ENCODE measurements around the gene KLHL18.
"Not testable (repeated sequence)": the region's sequence is repeated elsewhere in the genome, so short reads cannot be mapped to it uniquely, and the experiment has no call there.

Gene KLHL18

DNA sequence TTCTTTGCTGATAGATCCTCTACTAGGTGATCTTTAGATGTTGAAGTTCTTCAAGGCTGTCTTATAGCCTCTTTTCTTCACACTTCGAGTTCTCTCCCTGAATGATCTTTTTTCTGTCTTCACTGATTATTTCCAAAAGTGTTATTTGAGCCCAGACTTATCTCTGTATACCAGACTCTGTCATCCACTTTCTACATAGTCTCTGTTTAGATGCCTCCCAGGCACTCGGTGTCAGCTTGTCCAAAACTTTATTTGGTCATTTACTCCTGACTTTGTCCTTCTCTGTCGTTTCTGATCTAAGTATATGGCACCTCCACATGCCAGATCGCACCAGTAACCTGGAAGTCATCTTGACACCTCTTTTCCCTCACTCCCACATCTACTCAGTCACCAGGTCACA lies 27.6 kb downstream of the KLHL18 start:
- DNase-seq (ENCODE audit: extremely low read depth in 1 of 2, low read depth in 1 of 2) = no peak

DNA sequence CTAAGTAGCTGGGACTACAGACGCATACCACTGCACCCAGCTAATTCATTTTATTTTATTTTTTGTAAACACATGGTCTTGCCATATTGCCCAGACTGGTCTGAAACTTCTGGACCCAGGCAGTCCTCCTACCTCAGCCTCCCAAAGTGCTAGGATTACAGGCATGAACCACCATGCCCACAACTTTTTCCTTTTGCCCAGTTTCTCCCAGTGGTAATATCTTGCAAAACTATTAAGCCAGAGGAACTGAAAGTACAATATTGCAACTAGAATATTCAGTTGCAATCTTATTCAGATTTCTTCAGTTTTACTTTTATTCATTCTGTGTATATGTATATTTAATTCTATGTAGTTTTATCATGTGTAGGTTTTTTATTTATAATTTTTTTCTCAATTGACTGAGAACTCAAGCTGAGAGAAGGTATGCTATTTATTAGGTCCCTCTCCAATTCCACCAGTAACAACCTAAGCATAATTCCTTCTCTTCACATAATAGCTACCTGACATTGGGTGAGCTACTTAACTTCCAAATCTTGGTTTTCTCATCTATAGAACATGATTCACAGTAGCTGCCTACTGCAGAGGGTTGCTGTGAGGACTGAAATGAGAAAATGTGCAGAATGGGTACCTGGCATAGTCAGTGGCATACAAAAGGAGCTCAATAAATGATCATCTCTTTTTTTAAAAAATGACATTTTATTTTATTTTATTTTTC lies 30.8 kb downstream of the KLHL18 start:
- no peak for DNase-seq (ENCODE audit: extremely low read depth in 1 of 2, low read depth in 1 of 2)

GRCh38 chr3:47314056-47314764 lies 31.5 kb downstream of the KLHL18 start:
- DNase-seq (ENCODE audit: extremely low read depth in 1 of 2, low read depth in 1 of 2) = no peak

GRCh38 chr3:47315069-47315647 lies 32.4 kb downstream of the KLHL18 start:
- no peak for DNase-seq (ENCODE audit: extremely low read depth in 1 of 2, low read depth in 1 of 2)

- not testable (repeated sequence) for DNase-seq (ENCODE audit: extremely low read depth in 1 of 2, low read depth in 1 of 2)
Measured at GRCh38 chr3:47316151-47316550, 33.4 kb downstream of the KLHL18 start.

GRCh38 chr3:47318916-47319315 lies 36.2 kb downstream of the KLHL18 start:
- DNase-seq (ENCODE audit: extremely low read depth in 1 of 2, low read depth in 1 of 2) = no peak

- DNase-seq (ENCODE audit: extremely low read depth in 1 of 2, low read depth in 1 of 2) = no peak
Measured at GRCh38 chr3:47319956-47320355, 37.2 kb downstream of the KLHL18 start.

DNA sequence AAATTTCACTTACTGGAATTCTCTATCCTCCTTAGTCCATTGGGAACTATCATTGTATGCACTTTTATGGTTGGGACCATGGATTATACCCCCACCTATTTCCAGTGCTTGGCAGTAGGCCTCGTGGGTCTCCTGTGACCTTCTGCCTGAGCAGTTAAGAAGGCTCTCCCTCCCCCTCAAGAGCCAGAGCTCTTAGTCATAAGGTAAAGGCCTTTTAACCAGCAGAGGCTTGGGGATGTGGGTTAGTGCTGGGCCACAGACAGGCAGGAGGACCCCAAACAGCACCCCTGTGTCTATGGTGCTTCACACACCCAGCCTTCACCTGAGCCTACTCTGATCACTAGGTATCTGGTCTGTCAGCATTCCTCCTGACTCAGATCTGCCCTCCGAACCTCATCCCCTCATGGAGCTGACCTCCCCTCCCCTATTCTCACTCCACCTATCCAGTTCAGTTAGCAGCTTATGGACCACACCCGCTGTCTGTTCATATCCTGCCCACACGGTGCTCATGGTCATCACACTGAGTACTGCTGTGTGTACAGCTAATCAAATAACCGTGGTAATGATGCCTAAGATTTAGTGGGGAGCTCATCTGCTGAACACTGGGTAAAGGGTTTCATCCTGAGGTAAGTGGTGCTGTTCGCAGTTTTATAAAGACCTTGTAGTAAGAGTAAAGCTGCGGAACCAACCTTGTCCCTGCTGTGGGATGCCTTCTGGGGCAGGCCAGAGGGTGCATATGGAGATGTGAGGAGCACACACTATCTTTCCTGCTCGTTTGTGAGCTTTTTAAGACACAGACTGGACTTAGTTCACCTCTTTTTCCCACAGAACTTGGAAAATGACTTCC lies 40.9 kb downstream of the KLHL18 start:
- no peak for DNase-seq (ENCODE audit: extremely low read depth in 1 of 2, low read depth in 1 of 2)

DNA sequence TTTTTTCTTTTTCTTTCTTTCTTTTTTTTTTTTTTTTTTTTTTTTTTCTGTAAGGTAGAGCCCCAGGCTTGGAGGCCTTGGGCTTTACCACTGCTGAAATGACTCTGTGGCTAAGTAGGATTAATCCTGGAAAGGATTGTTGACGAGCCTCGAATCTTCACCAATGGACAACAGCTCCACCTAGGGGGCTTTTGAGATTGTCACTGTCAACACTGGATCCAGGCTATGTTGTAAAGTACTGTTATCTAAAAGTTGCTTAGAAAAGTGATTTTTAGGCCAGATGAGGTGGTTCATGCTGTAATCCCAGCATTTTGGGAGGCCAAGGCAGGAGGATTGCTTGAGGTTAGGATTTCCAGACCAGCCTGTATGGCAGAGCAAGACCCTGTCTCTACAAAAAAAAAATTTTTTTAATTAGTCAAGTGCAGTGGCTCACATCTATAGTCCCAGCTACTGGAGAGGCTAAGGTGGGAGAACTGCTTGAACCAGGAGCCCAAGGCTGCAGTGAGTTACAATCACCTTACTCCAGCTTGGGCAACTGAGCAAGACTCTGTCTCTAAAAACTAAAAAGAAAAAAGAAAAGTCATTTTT lies 41.6 kb downstream of the KLHL18 start:
- peak; percentile 4 to 10 for DNase-seq (ENCODE audit: extremely low read depth in 1 of 2, low read depth in 1 of 2)

DNA sequence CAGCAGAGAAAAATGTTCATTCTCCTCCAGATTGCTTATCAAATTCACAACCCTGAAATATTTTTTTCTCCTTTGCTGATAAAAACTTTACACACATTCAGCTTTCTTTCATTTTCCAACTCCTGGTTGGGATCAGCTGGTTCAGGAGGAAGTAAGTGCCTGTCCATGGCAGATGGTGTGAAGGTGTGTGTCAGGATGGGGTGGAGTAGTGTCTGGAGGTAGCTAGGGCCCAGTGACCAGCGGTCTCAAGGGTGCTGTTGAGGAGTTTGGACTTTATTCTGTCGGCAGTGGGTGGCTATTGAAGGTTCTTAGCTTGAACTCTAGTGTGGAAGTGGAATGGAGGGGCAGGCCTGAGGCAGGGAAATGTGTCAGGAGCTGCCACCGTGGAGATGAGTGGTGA lies 51.2 kb downstream of the KLHL18 start:
- DNase-seq (ENCODE audit: extremely low read depth in 1 of 2, low read depth in 1 of 2) = no peak

- no peak for DNase-seq (ENCODE audit: extremely low read depth in 1 of 2, low read depth in 1 of 2)
Measured at GRCh38 chr3:47337656-47338055, 54.9 kb downstream of the KLHL18 start.

- DNase-seq (ENCODE audit: extremely low read depth in 1 of 2, low read depth in 1 of 2) = no peak
Measured at GRCh38 chr3:47339951-47340350, 57.2 kb downstream of the KLHL18 start.

DNA sequence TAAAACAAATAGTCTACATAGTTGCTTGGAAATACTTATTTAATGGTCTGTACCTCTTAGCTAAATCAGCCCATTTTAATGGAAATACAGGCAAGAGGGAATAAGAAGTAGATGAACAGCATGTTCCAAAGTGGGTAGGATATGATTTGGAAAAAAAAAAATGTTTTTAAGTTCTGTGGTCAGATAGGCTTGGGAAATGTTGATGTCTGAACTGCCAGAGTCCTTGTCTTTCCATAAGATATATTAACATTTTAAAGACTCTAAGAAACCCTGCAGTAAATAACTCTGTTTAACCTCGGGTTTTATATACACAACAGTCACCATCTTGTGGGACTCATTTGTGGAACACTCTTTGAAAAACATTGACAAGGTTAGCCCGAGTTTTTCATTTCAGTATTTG lies 58.1 kb downstream of the KLHL18 start:
- no peak for DNase-seq (ENCODE audit: extremely low read depth in 1 of 2, low read depth in 1 of 2)

- no peak for DNase-seq (ENCODE audit: extremely low read depth in 1 of 2, low read depth in 1 of 2)
Measured at GRCh38 chr3:47342151-47342550, 59.4 kb downstream of the KLHL18 start.

GRCh38 chr3:47342812-47343211 lies 60.1 kb downstream of the KLHL18 start:
- DNase-seq (ENCODE audit: extremely low read depth in 1 of 2, low read depth in 1 of 2) = no peak

- no peak for DNase-seq (ENCODE audit: extremely low read depth in 1 of 2, low read depth in 1 of 2)
Measured at GRCh38 chr3:47343471-47343971, 60.8 kb downstream of the KLHL18 start.

DNA sequence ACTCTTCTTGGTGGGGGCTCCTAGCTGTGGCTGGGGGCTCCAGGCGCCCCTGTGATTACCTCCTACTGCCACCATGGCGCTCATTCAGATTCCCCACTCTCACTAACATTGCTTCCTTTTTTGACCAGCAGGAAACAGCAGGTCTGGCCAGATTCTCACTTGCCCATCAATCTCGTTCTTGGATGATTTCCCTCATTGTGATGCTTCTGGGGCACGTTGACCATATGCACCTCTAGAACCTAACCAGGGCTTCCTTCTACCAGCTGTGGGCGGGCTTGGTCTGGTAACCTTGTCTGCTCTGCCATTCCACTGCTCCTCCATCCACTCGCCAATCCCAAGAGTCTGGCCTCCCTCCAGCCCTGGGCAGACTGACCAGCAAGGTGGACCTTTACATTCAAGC lies 62.2 kb downstream of the KLHL18 start:
- DNase-seq (ENCODE audit: extremely low read depth in 1 of 2, low read depth in 1 of 2) = no peak

- DNase-seq (ENCODE audit: extremely low read depth in 1 of 2, low read depth in 1 of 2) = no peak
Measured at GRCh38 chr3:47347217-47347801, 64.6 kb downstream of the KLHL18 start.

DNA sequence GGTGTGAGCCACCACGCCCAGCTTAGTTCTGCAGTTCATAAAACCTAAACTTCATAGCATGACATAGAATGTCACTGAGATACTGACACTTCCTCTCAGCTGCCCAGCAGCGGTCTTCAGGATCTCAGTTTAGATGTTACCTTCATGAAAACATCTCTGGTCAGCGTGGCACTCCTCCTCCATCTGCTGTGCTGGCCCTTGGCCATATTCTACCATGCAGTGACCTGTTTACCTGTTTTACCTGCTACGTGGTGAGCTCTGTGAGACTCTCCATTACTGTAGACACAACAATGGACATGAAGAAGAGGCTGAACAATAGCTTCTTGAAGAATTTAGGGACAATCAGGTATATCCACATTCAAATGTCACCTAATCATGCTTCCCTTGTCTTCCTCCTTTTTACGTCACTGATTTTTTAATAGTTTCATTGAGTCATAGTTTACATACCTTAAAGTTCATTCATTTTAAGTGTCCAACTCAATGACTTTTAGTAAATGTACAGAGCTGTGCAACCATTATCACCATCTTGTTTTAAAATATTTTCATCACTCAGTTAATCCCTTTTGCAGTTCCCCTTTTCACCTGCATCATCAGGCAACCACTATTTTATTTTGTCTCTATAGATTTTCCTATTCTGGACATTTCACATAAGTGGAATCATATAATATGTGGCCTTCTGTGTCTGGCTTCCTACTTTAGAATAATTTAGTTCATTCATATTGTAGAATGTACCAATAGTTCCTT lies 65.8 kb downstream of the KLHL18 start:
- no peak for DNase-seq (ENCODE audit: extremely low read depth in 1 of 2, low read depth in 1 of 2)

DNA sequence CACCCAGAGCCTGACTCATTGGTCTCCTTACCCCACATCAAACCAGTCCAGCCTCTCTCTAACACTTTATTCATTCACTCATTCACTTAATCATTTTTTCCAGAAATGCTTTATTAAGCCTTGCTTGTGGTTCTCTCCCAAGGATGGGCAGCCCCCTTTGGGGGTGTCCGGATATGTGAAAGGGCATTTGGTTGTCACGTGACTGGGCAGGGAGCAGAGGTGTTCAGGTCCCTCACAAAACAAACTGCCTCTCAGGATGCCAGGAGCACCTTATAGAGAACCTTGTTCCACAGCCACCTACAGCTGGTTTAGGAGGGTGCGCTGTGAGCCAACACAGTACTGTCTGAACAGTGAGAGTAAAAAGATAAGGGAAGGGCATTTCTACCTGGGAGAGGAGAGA lies 72.3 kb downstream of the KLHL18 start:
- no peak for DNase-seq (ENCODE audit: extremely low read depth in 1 of 2, low read depth in 1 of 2)

All from activated CD8-positive, alpha-beta memory T cell treated with anti-CD3 and anti-CD28 coated beads for 1 hour (primary cell).